ENCODE measurements around the gene ZNF76. TPM values are rescaled to one million over a fixed set of nuclear protein-coding genes. Genes with fewer than 3 reads are reported as not detected.

ZNF76 gene
- total RNA-seq, 1 donor from 2014 or later, result 45.0 TPM

DNA sequence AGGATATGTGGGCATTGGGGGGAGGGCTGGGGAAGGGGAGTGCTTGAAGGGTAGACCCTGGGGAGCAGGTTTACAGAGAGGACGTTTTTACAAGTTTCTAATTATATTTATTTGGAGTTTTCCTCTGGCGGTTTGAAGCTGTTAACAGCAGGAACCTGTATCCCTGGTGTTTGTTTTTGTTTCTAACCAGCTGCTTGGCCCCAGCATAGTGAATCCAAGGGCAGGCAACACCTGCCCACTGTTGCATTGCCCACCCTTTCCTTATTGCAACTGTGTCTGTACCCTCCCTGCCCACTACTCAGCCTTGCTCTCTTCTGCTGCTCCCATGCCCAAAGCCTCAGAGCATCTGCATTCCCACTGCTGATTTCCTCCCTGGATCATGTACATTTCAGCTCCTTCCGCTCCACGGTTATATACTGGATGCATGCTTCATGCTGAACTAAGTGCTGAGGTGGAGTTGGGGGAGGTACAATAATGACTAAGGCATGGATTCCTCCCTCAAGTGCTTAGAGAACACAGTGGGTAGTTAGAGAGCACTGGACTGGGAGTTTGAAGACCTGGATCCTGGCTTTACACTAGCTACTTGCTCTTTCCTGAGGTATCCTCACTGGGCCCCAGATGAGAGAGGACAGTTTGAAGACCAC, 39.7 kb upstream of the ZNF76 start:
- Mint-ChIP-seq H3K9me3 (no peaks in the 10 kb centered on the region), H3K36me3 (ENCODE audit: low read depth) (no peaks in the 10 kb centered on the region), H3K27ac (ENCODE audit: unreplicated experiment) (no peak overlapping the region), H3K4me1 (peaks cover 42% of the 10 kb centered on the region), H3K27me3 (ENCODE audit: low read depth) (no peaks in the 10 kb centered on the region), H3K4me3 (peak overlapping the region; percentile 64)
- TF ChIP-seq, protein P1, sequence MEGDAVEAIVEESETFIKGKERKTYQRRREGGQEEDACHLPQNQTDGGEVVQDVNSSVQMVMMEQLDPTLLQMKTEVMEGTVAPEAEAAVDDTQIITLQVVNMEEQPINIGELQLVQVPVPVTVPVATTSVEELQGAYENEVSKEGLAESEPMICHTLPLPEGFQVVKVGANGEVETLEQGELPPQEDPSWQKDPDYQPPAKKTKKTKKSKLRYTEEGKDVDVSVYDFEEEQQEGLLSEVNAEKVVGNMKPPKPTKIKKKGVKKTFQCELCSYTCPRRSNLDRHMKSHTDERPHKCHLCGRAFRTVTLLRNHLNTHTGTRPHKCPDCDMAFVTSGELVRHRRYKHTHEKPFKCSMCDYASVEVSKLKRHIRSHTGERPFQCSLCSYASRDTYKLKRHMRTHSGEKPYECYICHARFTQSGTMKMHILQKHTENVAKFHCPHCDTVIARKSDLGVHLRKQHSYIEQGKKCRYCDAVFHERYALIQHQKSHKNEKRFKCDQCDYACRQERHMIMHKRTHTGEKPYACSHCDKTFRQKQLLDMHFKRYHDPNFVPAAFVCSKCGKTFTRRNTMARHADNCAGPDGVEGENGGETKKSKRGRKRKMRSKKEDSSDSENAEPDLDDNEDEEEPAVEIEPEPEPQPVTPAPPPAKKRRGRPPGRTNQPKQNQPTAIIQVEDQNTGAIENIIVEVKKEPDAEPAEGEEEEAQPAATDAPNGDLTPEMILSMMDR (conservative IDR thresholded peaks at IDR 0.05), result no peak
- no peak for DNase-seq (ENCODE audit: low read depth, low spot score)

DNA sequence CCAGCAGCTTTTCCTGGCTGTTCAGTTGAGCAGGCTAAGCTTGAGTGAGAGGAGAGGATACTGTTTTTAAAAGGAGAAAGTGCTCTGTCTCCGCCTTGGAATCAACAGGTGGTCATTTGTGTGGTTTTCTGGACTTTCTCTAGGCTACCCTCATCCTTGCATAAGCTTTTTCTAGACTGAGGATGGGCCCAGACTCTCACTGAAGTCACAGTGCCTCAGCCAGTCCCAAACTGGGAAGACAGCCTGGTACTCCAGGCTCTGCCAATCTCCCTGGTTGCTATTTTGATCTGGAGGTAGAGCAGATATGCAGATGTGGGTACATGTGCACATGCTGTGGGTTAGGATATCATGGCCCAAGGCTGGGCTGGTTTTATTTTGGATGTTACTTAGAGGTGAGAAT, 38.8 kb upstream of the ZNF76 start:
- H3K9me3 Mint-ChIP-seq, result no peaks in the 10 kb centered on the region
- H3K4me3 Mint-ChIP-seq, result no peak overlapping the region
- no peaks in the 10 kb centered on the region for H3K27me3 Mint-ChIP-seq (ENCODE audit: low read depth)
- DNase-seq (ENCODE audit: low read depth, low spot score), result no peak
- no peak overlapping the region for H3K27ac Mint-ChIP-seq (ENCODE audit: unreplicated experiment)
- no peaks in the 10 kb centered on the region for H3K36me3 Mint-ChIP-seq (ENCODE audit: low read depth)
- peaks cover 33% of the 10 kb centered on the region for H3K4me1 Mint-ChIP-seq
- TF ChIP-seq, protein P1 (conservative IDR thresholded peaks at IDR 0.05), result no peak

DNA sequence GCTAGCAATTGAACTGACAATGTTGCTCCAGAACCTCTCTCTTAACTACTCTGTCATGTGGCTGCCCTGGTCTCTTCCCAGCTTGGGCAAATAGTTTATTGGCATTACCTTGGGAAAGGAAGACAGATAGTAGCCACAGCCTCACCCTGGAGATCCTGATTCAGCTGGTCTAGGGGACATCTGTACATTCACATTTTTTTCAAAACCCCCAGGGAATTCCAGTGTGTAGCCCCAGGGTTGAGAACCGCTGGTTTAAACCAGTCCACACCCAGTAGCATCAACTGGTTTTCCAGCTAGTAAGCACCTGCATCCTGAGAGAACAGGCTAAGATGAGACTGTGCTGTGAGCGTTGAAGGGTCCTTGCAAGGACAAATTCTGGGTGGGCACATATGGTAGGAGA, 36.1 kb upstream of the ZNF76 start:
- H3K4me1 Mint-ChIP-seq, result peaks cover 7% of the 10 kb centered on the region
- peaks cover under 1% of the 10 kb centered on the region for H3K36me3 Mint-ChIP-seq (ENCODE audit: low read depth)
- H3K4me3 Mint-ChIP-seq, result no peak overlapping the region
- H3K27me3 Mint-ChIP-seq (ENCODE audit: low read depth), result no peaks in the 10 kb centered on the region
- no peak for DNase-seq (ENCODE audit: low read depth, low spot score)
- TF ChIP-seq, protein P1 (conservative IDR thresholded peaks at IDR 0.05), result no peak
- H3K27ac Mint-ChIP-seq (ENCODE audit: unreplicated experiment), result no peak overlapping the region
- no peaks in the 10 kb centered on the region for H3K9me3 Mint-ChIP-seq

DNA sequence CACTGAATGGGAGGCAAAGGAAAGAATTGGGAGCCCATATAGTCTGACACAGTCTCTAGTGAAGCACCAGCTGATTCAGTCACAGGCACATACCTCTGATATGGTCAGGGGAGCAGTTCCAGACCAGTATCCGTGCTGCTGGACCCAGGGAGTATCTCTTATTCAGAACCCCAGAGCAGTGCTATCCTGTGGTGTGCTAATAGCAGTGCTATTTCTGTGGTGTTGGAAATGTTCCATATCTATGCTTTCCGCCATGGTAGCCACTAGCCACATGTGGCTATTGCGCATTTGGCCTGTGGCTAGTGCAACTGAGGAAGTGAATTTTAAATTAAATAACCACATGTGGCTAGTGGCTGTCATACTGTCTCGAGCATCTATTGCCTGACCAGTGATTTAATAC, 34.8 kb upstream of the ZNF76 start:
- H3K9me3 Mint-ChIP-seq, result no peaks in the 10 kb centered on the region
- no peak overlapping the region for H3K4me3 Mint-ChIP-seq
- H3K4me1 Mint-ChIP-seq, result no peaks in the 10 kb centered on the region
- H3K27ac Mint-ChIP-seq (ENCODE audit: unreplicated experiment), result no peak overlapping the region
- peaks cover 2% of the 10 kb centered on the region for H3K36me3 Mint-ChIP-seq (ENCODE audit: low read depth)
- TF ChIP-seq, protein P1 (conservative IDR thresholded peaks at IDR 0.05), result no peak
- no peak for DNase-seq (ENCODE audit: low read depth, low spot score)
- H3K27me3 Mint-ChIP-seq (ENCODE audit: low read depth), result no peaks in the 10 kb centered on the region

DNA sequence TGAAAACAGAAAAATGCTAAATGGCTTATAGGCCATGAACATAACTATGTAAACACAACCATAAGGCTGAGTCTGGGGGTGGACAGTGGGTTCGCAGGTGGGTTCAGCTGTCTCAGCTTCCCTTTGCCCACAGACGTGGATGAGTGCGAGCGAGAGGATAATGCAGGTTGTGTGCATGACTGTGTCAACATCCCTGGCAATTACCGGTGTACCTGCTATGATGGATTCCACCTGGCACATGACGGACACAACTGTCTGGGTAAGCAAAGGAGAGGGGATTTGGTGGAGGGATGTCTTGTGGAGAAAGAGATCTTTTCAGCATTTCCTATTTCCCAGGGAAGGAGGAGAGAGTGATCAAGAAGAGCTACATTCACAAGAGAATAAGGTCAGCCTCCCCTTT, 31.1 kb upstream of the ZNF76 start:
- no peaks in the 10 kb centered on the region for H3K4me1 Mint-ChIP-seq
- TF ChIP-seq, protein P1 (conservative IDR thresholded peaks at IDR 0.05), result no peak
- no peaks in the 10 kb centered on the region for H3K27me3 Mint-ChIP-seq (ENCODE audit: low read depth)
- H3K27ac Mint-ChIP-seq (ENCODE audit: unreplicated experiment), result no peak overlapping the region
- peaks cover 19% of the 10 kb centered on the region for H3K36me3 Mint-ChIP-seq (ENCODE audit: low read depth)
- DNase-seq (ENCODE audit: low read depth, low spot score), result no peak
- no peak overlapping the region for H3K4me3 Mint-ChIP-seq
- no peaks in the 10 kb centered on the region for H3K9me3 Mint-ChIP-seq

All from neural crest cell (in vitro differentiated cells).